Activated CD8-positive, alpha-beta memory T cell treated with anti-CD3 and anti-CD28 coated beads, Interleukin-2, amount 10 ng/mL, durations not matched to agents 7 days and 5 days (primary cell): ENCODE results near the gene EHD2. TPM values are rescaled to one million over a fixed set of nuclear protein-coding genes. Genes with fewer than 3 reads are reported as not detected.
"Not testable (repeated sequence)": the region's sequence is repeated elsewhere in the genome, so short reads cannot be mapped to it uniquely, and the experiment has no call there.

Experiments used
- ATAC-seq: fragments of 150-1000 bp; cut with Tn5 transposase; one replicate; pipeline ENCODE4 v1.10.0; 2021; ENCODE audit warnings: moderate library complexity
- CTCF ChIA-PET: fragments of 350-600 bp; sonication (Branson Sonifier 250); formaldehyde crosslinking; loops from one replicate; lab custom pipeline; 2021; ENCODE audit warnings: antibody characterized with exemption; lab: Charles Lee
- DNase-seq: peaks from one replicate; pipeline ENCODE4 v3.0.0-alpha.2; 2020
- H3K27ac Mint-ChIP-seq: one replicate; pipeline ENCODE4 v1.8.0; 2021; ENCODE audit warnings: mild to moderate bottlenecking, mixed read lengths
- H3K27me3 Mint-ChIP-seq: one replicate; pipeline ENCODE4 v1.8.0; 2021; ENCODE audit warnings: mixed read lengths
- H3K36me3 Mint-ChIP-seq: one replicate; pipeline ENCODE4 v1.8.0; 2021; ENCODE audit warnings: mild to moderate bottlenecking, mixed read lengths
- H3K4me1 Mint-ChIP-seq: one replicate; pipeline ENCODE4 v1.8.0; 2021; ENCODE audit warnings: mixed read lengths
- H3K4me3 Mint-ChIP-seq: one replicate; pipeline ENCODE4 v1.8.0; 2021; ENCODE audit warnings: mild to moderate bottlenecking, moderate library complexity, mixed read lengths
- H3K9me3 Mint-ChIP-seq: one replicate; pipeline ENCODE4 v1.8.0; 2022; ENCODE audit warnings: low read depth, mixed read lengths
- total RNA-seq, 2 experiments: library from RNA; stranded (reverse); gene quantifications; one replicate each; pipeline ENCODE4 v1.2.3, GENCODE V29; 2021

The EHD2 gene
- total RNA-seq, 2 experiments from 2014 or later: 0.07 TPM; not detected in 1

DNA sequence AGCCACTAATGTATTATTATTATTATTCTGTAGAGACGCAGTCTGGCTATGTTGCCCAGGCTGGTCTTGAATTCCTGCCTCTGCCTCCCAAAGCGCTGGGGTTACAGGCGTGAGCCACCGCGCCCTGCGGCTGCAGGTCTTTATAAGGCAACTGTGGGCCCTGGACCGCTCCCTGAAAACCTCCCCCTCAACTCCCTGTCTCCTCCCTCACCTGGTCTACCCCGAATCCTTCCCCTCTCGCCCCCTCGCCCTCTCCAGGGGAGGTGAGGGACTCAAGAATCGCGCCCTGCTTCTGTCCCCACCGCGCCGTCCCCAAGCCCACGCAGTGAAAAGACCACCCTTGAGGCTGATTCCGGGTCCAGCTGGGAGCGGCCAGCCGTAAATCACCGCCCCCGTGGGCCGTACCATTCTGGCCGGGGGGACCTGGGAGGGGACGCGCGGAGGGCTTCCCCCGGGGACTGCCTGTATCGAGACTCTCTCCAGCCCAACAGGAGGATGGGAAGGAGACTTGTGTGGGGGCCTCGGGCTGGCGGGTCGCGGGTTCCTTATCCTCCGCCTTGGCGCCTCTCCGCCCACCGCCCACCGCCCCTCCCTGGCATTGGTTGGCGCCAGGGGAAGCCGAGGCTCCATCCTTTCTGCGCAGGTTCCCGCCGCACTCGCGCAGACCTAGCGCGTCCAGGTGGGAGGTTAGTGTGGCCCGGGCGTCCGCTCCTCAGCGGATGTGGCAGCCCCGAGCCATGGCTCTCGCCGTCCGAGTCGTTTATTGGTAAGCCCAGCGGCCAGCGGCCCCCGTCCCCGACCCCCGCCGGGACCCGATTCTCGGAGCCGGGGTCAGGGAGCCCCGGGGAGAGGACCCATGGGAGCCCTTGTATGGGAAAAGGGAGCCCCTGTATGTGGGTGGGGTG, 65.1 kb downstream of the EHD2 start, which contains the start of gene SELENOW:
Gene SELENOW (plus strand): TSS at position 655 of the 905 bp plus-strand sequence. CDS start 83 bp downstream, at position 738.
- no peaks in the 10 kb centered on the region for H3K9me3 Mint-ChIP-seq
- peaks cover 16% of the 10 kb centered on the region for H3K4me1 Mint-ChIP-seq
- CTCF ChIA-PET: interaction anchor here (1.5 to 1.9 kb wide), 2 partner anchors 15 to 33 kb away, joined by 3 to 5 read pairs; partner anchors contain the start of gene NOP53

DNA sequence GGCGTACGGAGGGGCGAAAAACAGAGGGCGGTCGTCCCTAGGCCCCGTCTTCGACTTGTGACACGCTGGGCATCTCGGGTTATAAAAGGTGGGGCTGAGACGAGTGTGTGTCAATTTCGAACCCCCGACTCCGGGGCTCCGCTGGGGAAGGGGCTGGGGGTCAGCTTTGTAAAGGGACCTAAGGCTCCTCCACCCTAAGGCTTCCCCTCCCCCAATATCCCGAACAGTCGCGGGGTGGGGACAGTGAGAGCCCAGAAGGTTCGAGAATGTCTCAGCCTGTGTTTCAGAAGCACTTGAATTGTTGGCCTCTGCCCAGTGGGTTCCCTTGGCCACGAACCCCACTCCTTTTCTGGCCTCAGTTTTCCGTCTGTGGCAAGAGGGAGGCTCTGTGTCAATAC, 65.7 kb downstream of the EHD2 start:
- H3K27me3 Mint-ChIP-seq: no peaks in the 10 kb centered on the region

More for the DNA sequence above, 65.1 kb downstream of the EHD2 start, which contains the start of gene SELENOW:
- peak within 1 kb of the TSS; percentile 99 for H3K4me3 Mint-ChIP-seq
- H3K27ac Mint-ChIP-seq: peak within 1 kb of the TSS; percentile 94
- H3K36me3 Mint-ChIP-seq: peaks cover 9% of the 10 kb centered on the region
- no peaks in the 10 kb centered on the region for H3K27me3 Mint-ChIP-seq
- DNase-seq (peak; percentile 84), ATAC-seq (peak; percentile 96)

DNA sequence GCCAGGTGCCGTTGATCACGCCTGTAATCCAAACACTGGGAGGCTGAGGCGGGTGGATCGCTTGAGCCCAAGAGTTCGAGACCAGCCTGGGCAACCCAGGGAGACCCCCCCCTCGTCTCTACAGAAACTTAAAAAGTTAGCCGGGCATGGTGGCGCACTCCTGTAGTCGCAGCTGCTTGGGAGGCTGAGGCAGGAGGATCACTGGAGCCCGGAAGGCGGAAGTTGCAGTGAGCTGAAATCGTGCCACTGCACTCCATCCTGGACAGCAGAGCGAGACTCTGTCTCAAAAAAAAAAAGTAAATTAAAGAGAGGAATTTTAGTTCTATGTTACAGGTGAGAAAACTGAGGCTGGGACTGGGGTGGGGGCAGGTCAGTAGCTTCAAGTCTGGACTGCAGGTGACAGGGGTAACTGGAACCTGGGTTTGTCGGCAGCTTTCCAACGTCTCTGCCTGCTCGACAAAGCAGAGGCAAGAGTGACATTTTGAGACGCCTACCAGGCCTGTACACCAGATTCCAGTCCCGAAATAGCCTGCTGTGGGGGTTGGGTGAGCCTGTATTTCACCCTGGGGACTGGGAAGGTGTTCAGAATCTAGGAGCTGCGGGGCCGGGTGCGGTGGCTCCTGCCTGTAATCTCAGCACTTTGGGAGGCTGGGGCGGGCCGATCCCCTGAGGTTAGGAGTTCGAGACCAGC, 66.4 kb downstream of the EHD2 start:
- Mint-ChIP-seq H3K4me1 (peaks cover 16% of the 10 kb centered on the region), H3K4me3 (peak overlapping the region; percentile 99), H3K27ac (peak overlapping the region; percentile 94), H3K9me3 (no peaks in the 10 kb centered on the region), H3K36me3 (peaks cover 16% of the 10 kb centered on the region), H3K27me3 (no peaks in the 10 kb centered on the region)
- DNase-seq (no peak), ATAC-seq (no peak)
- CTCF ChIA-PET: interaction anchor here (1.1 to 1.9 kb wide), 6 partner anchors 9 to 34 kb away, joined by 3 to 6 read pairs (median 4); partner anchors contain the start of gene NOP53

More for the DNA sequence above, 65.7 kb downstream of the EHD2 start:
- DNase-seq: peak; percentile 48
- no peak for ATAC-seq
- peak overlapping the region; percentile 99 for H3K4me3 Mint-ChIP-seq
- H3K36me3 Mint-ChIP-seq: peaks cover 11% of the 10 kb centered on the region
- peak overlapping the region; percentile 94 for H3K27ac Mint-ChIP-seq
- peaks cover 16% of the 10 kb centered on the region for H3K4me1 Mint-ChIP-seq
- H3K9me3 Mint-ChIP-seq: no peaks in the 10 kb centered on the region
- CTCF ChIA-PET: interaction anchor here (1.1 to 1.9 kb wide), 3 partner anchors 13 to 33 kb away, joined by 3 to 5 read pairs (median 3); partner anchors contain the start of gene NOP53

DNA sequence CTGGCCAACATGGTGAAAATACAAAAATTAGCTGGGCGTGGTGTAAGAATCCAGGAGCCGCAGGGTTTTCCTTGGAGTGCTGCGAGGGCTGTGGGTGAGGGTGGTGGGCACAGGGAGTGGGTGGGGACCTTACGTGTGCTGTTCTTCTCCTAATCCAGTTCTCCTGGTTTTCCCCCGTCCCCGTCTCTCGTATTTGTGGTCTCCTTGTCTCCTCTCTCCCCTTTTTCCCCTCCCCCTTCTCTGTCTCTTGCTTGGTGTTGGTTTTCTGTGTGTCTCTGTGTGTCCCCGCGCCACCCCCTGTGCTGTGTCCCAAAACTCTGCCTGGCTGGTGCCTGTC, 67.0 kb downstream of the EHD2 start:
- CTCF ChIA-PET: interaction anchor here (1.1 to 1.3 kb wide), 4 partner anchors 9 to 14 kb away, joined by 3 to 6 read pairs (median 4); no protein-coding TSS in a partner anchor
- no peaks in the 10 kb centered on the region for H3K9me3 Mint-ChIP-seq

DNA sequence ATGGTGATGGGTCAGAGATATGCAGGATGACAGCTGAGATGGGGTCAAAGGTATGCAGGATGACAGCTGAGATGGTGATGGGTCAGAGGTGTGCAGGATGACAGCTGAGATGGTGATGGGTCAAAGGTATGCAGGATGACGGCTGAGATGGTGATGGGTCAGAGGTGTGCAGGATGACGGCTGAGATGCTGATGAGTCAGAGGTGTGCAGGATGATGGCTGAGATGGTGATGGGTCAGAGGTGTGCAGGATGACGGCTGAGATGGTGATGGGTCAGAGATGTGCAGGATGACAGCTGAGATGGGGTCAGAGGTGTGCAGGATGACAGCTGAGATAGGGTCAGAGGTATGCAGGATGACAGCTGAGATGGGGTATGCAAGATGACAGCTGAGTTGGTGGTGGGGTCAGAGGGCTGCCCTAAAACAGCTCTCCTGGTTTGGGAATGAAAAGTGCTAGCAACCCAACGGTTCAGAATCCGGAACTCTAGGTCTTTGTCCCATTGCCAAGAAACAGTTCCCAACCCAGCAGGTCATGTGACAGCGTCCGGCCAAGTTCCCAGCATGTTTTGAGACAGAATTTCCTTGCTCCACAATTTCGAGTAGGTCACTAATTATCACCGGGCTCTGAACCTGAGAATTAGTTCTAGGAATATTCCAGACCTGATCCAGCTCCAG, 68.5 kb downstream of the EHD2 start:
- Mint-ChIP-seq H3K9me3 (no peaks in the 10 kb centered on the region), H3K27ac (no peak overlapping the region), H3K4me3 (no peak overlapping the region), H3K36me3 (peaks cover 18% of the 10 kb centered on the region), H3K4me1 (peaks cover 16% of the 10 kb centered on the region), H3K27me3 (no peaks in the 10 kb centered on the region)
- CTCF ChIA-PET: no interaction called here
- no peak for DNase-seq
- no peak for ATAC-seq

More for the DNA sequence above, 67.0 kb downstream of the EHD2 start:
- DNase-seq: no peak
- Mint-ChIP-seq H3K27me3 (no peaks in the 10 kb centered on the region), H3K4me1 (peaks cover 16% of the 10 kb centered on the region), H3K4me3 (peak overlapping the region; percentile 99), H3K36me3 (peaks cover 16% of the 10 kb centered on the region), H3K27ac (peak overlapping the region; percentile 24)
- no peak for ATAC-seq

DNA sequence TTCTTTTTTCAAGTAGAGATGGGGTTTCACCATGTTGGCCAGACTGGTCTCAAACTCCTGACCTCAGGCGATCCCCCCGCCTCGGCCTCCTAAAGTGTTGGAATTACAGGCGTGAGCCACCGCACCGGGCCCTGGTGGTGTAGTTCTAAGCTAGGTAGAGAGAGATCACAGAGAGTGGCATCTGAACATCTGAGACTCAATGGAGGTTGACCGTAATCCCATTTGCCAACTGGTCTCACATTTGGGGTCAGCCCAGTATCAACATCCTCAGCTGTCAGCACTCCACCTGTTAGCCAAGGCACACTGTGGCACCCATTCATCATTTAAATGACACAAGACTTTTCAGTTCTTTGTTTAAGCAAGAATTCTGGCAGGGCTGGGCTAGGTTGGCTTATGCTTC, 73.3 kb downstream of the EHD2 start:
- peaks cover 2% of the 10 kb centered on the region for H3K4me1 Mint-ChIP-seq
- H3K9me3 Mint-ChIP-seq: no peaks in the 10 kb centered on the region
- no peak overlapping the region for H3K27ac Mint-ChIP-seq
- no peaks in the 10 kb centered on the region for H3K27me3 Mint-ChIP-seq
- peaks cover 12% of the 10 kb centered on the region for H3K36me3 Mint-ChIP-seq
- H3K4me3 Mint-ChIP-seq: no peak overlapping the region
- ATAC-seq (no peak), DNase-seq (no peak)
- CTCF ChIA-PET: interaction anchor here (0.7 to 6.1 kb wide), 3 partner anchors 21 to 780 kb away, joined by 5 to 39 read pairs (median 13); partner anchors contain the start of gene EHD2

DNA sequence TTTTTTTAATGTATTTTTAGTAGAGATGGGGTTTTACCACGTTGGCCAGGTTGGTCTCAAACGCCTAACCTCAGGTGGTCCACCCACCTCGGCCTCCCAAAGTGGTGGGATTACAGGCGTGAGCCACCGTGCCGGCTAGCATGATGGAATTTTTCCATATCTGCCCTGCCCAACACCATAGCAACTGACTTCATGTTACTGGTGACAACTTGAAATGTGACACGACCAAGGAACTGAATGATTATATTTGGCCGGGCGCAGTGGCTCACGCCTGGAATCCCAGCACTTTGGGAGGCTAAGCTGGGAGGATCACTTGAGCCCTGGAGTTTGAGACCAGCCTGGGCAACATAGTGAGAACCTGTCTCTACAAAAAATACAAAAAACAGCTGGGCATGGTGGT, 74.1 kb downstream of the EHD2 start:
- not testable (repeated sequence) for DNase-seq, H3K27me3 Mint-ChIP-seq, H3K4me3 Mint-ChIP-seq, ATAC-seq, H3K9me3 Mint-ChIP-seq, H3K27ac Mint-ChIP-seq, H3K36me3 Mint-ChIP-seq, H3K4me1 Mint-ChIP-seq
- CTCF ChIA-PET: interaction anchor here (1.3 to 6.1 kb wide), 3 partner anchors 21 to 80 kb away, joined by 3 to 39 read pairs (median 13); partner anchors contain the start of gene EHD2

DNA sequence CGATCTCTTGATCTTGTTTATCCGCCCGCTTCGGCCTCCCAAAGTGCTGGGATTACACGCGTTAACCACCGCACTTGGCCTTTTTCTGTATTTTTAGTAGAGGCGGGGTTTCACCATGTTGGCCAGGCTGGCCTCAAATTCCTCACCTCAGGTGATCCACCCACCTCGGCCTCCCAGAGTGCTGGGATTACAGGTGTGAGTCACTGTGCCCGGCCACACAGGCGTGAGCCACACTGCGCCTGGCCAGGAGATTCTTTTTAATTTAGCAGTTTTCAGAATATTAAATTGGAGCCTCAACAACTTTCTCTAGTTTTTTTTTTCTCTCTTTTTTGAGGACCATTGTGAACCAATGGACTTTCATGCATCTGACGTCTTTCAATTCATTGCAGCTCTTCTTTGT, 76.6 kb downstream of the EHD2 start:
- ATAC-seq, DNase-seq, H3K27me3 Mint-ChIP-seq, H3K36me3 Mint-ChIP-seq, H3K4me1 Mint-ChIP-seq, H3K4me3 Mint-ChIP-seq, H3K27ac Mint-ChIP-seq, H3K9me3 Mint-ChIP-seq: not testable (repeated sequence)
- CTCF ChIA-PET: interaction anchor here (0.7 to 6.1 kb wide), 14 partner anchors 10 to 179 kb away, joined by 3 to 39 read pairs (median 4); no protein-coding TSS in a partner anchor

DNA sequence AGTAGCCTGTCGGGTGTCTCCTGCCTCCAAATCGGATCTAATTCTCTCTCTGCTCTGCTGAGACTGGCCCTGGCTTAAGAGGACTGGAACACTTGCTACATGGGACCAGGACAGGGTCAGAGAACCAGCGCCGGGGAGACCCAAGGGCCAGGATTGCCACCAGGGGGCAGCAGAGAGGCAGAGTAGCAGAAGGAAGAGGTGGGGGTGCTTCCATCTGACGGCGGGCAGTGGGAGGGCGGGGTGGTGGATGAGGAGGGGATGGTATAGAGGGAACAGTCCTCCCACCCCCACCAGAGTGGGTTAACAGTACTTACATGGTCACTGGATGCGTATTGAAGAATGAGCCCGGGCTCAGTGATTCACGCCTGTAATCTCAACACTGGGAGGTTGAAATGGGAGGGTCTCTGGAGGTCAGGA, 77.2 kb downstream of the EHD2 start:
- ATAC-seq (peak; percentile 80), DNase-seq (peak; percentile 84)
- Mint-ChIP-seq H3K27ac (no peak overlapping the region), H3K9me3 (no peaks in the 10 kb centered on the region), H3K27me3 (no peaks in the 10 kb centered on the region), H3K4me3 (no peak overlapping the region), H3K36me3 (peaks cover 1% of the 10 kb centered on the region), H3K4me1 (peaks cover 2% of the 10 kb centered on the region)
- CTCF ChIA-PET: interaction anchor here (0.7 to 6.1 kb wide), 13 partner anchors 10 to 180 kb away, joined by 3 to 39 read pairs (median 4); no protein-coding TSS in a partner anchor

DNA sequence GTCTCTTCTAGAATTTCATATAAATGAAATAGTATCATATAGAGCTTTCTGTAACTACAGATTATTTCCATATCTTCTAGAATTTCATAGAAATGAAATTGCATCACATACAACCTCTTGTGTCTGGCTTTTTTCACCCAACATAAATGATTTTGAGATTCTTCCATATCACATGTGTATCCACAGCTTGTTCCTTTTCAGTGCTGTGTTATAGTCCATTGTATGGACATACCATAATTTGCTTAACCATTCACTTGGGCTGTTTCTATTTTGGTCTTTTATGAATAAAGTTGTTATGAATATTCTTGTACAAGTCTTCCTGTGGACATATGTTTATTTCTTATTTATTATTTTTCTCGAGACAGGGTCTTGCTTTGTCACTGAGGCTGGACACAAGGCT, 79.4 kb downstream of the EHD2 start:
- no peaks in the 10 kb centered on the region for H3K9me3 Mint-ChIP-seq
- no peaks in the 10 kb centered on the region for H3K36me3 Mint-ChIP-seq
- no peak for DNase-seq
- ATAC-seq: no peak
- peaks cover 2% of the 10 kb centered on the region for H3K4me1 Mint-ChIP-seq
- CTCF ChIA-PET: interaction anchor here (1.3 to 6.1 kb wide), 2 partner anchors 8 to 27 kb away, joined by 4 to 39 read pairs; no protein-coding TSS in a partner anchor
- H3K27me3 Mint-ChIP-seq: no peaks in the 10 kb centered on the region
- no peak overlapping the region for H3K27ac Mint-ChIP-seq
- no peak overlapping the region for H3K4me3 Mint-ChIP-seq
